IgD-negative memory B cell (primary cell): Measurements from ENCODE around the gene PFN4. TPM values are rescaled to one million over a fixed set of nuclear protein-coding genes. Genes with fewer than 3 reads are reported as not detected.

ENCODE experiments used
- H3K27ac Mint-ChIP-seq, 3 donors: one replicate each; pipeline ENCODE4 v1.8.0; 2020 to 2022; ENCODE audit warnings: mild to moderate bottlenecking in 3 of 3, mixed read lengths in 3 of 3, moderate library complexity in 1 of 3
- H3K27me3 Mint-ChIP-seq: one replicate; pipeline ENCODE4 v1.8.0; 2021; ENCODE audit warnings: mixed read lengths
- H3K36me3 Mint-ChIP-seq: one replicate; pipeline ENCODE4 v1.8.0; 2020; ENCODE audit warnings: mild to moderate bottlenecking, mixed read lengths
- H3K4me1 Mint-ChIP-seq, 3 donors: one replicate each; pipeline ENCODE4 v1.8.0; 2020 to 2022; ENCODE audit warnings: mixed read lengths in 3 of 3, mild to moderate bottlenecking in 1 of 3
- H3K4me3 Mint-ChIP-seq, 4 donors: one replicate each; pipeline ENCODE4 v1.8.0; 2020 to 2022; ENCODE audit warnings: mild to moderate bottlenecking in 4 of 4, mixed read lengths in 4 of 4, moderate library complexity in 3 of 4
- H3K9me3 Mint-ChIP-seq, 3 donors: one replicate each; pipeline ENCODE4 v1.8.0; 2020 to 2021; ENCODE audit warnings: mixed read lengths in 3 of 3, mild to moderate bottlenecking in 1 of 3
- polyA plus RNA-seq: library from polyadenylated mRNA; unstranded; fragments of 300-500 nt; fragmentation: Illumina TruSeq; gene quantifications from one replicate; pipeline ENCODE4 v1.2.3, GENCODE V29; 2021

The PFN4 gene
- polyA plus RNA-seq, 1 donor from 2014 or later: not detected

DNA sequence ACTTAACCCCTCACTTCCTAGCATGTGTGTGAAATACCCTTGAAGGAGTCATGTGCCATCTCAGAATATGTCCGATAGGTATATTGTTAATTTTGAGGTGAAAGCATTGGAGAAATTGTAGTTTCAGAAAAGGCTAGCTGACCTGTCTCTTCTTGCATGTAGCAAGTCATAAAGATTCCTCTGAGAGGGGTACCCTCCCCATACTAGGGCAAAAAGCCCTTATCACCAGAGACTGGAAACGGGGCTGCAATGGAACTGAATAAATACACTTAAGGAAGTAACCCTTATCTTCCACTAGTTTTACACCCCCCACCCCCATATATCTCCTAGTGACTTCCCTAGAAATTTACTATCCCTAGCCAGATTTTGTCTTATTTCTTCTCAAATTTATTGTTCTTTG is 45.3 kb downstream of the PFN4 start:
- no peaks in the 10 kb centered on the region for H3K27me3 Mint-ChIP-seq
- H3K9me3 Mint-ChIP-seq: no peaks in the 10 kb centered on the region
- peaks cover 15 to 21% (median 20%) of the 10 kb centered on the region in 3 donors for H3K4me1 Mint-ChIP-seq
- H3K36me3 Mint-ChIP-seq: peaks cover 6% of the 10 kb centered on the region
- peak overlapping the region in 2 of 3 donors; percentile 81 to 90 for H3K27ac Mint-ChIP-seq
- H3K4me3 Mint-ChIP-seq: peak overlapping the region; percentile 94 to 100 (median 99)

DNA sequence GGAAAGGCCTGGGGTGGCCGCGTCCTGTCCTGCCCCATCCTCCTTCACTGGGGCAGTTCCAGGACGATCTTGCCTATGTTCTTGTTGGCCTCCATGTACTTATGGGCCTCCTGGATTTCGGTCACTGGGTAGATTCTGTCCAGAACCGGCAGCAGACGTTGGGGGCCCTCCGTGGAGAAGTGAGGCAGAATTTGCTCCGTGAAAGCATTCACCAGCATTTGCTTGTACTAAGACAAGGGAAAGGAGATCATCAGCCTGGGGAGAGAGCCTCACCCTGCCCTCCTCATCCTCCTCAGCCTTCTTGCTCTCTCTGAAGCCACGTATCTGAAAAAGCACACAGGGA is 45.6 kb downstream of the PFN4 start:
- H3K4me1 Mint-ChIP-seq: peaks cover 15 to 22% (median 20%) of the 10 kb centered on the region in 3 donors
- peak overlapping the region; percentile 81 to 92 (median 90) for H3K27ac Mint-ChIP-seq
- H3K36me3 Mint-ChIP-seq: peaks cover 6% of the 10 kb centered on the region
- no peaks in the 10 kb centered on the region for H3K9me3 Mint-ChIP-seq
- no peaks in the 10 kb centered on the region for H3K27me3 Mint-ChIP-seq
- H3K4me3 Mint-ChIP-seq: peak overlapping the region; percentile 94 to 100 (median 99)

DNA sequence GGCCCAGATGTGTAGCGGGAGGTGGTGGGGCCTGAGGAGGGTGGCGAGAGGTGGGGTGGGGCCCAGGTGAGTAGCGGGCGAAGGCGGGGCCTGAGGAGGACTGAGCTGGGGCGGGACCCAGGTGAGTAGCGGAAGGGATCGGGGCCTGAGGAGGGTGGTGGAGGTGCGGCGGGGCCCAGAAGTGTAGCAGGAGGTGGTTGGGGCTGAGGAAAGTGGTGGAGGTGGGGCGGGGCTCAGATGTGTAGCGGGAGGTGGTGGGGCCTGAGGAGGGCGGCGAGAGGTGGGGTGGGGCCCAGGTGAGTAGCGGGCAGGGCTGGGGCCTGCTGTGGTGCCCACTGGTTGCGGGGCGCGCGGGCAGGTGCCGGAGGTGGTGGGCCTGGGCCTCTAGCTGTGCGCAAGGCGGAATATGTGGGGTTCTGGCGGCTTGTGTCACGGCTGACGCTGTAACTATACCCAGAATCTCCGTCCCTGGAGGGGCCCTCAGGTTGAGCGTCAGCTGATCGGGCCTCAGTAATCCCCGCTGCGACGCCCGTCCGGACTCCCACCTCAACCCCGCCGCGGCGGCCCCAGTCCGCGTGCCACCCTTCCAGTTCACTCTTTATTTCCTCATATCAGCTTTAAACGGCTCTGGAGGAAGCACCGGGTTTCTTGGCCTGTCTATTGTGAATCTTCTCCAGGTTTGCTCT is 46.1 kb downstream of the PFN4 start:
- no peaks in the 10 kb centered on the region for H3K9me3 Mint-ChIP-seq
- H3K27me3 Mint-ChIP-seq: no peaks in the 10 kb centered on the region
- peak overlapping the region; percentile 94 to 100 (median 99) for H3K4me3 Mint-ChIP-seq
- H3K4me1 Mint-ChIP-seq: peaks cover 15 to 22% (median 20%) of the 10 kb centered on the region in 3 donors
- H3K36me3 Mint-ChIP-seq: peaks cover 3% of the 10 kb centered on the region
- peak overlapping the region; percentile 81 to 99 (median 92) for H3K27ac Mint-ChIP-seq

DNA sequence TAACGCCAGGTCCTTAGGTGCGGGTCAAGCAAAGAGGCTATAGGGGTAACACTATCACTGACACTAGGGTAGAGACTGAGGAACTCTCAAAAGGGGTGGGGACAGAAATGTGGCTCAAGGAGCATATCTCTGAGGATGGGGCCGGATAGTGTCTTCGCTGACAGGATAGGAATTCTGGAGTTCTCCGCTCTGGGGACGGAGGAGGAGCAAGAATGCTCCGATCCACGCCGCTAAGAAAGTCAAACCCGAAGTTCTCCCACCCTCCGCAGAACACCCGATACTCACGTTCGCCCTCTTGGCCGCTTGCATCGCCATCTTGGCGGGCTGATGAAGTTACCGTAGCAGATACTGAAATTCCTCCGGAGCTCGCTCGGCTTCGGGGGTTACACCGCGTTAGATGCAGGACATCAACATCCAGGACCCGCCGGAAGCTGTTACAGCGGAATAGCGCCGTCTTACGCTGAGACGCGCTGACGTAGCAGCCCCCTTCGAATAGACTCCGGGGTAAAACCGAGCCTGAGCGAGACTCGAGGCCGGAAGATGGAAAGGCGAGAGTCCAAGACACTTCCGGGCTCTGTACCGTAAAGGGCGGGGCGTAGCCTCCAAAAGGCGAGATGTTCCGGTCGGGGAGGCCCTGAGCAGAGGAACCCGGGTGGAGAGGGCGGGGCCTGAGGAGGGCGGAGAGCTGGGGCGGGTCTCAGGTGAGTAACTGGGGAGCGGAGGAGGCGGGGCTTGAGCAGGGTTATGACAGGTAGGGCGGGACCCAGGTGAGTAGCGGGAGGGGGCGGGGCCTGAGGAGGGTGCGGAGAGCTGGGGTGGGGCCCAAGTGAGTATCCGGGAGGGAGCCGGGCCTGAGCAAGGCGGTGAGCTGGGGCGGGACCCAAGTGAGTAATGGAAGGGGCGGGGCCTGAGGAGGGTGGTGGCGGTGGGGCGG is 47.0 kb downstream of the PFN4 start, which contains the start of gene SF3B6:
SF3B6 (minus strand) TSS at position 412 of the 934 bp plus-strand sequence; CDS start at position 315, 97 bp downstream.
- peak within 1 kb of the TSS; percentile 94 to 100 (median 99) for H3K4me3 Mint-ChIP-seq
- no peaks in the 10 kb centered on the region for H3K27me3 Mint-ChIP-seq
- H3K4me1 Mint-ChIP-seq: peaks cover 15 to 22% (median 20%) of the 10 kb centered on the region in 3 donors
- H3K36me3 Mint-ChIP-seq: peaks cover 2% of the 10 kb centered on the region
- no peaks in the 10 kb centered on the region for H3K9me3 Mint-ChIP-seq
- H3K27ac Mint-ChIP-seq: peak within 1 kb of the TSS; percentile 81 to 99 (median 92)

DNA sequence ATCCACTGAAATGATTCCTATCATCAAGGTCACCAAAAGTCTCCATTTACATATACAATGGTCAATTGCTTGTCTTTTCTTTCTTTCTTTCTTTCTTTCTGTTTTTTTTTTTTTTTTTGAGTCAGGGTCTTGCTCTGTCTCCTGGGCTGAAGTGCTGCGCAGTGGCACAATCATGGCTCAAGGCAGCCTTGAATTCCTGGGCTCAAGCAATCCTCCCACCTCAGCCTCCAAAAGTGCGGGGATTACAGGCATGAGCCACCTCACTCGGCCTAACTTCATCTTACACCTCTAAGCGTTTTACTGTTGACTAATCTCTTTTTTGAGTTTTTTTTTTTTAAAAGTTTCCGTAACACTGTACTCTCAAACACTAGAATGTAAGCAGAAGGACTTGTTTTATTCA is 47.9 kb downstream of the PFN4 start:
- Mint-ChIP-seq H3K4me3 (peak overlapping the region; percentile 94 to 100 (median 99)), H3K4me1 (peaks cover 15 to 24% (median 20%) of the 10 kb centered on the region in 3 donors), H3K36me3 (peaks cover 2% of the 10 kb centered on the region), H3K27me3 (no peaks in the 10 kb centered on the region), H3K27ac (peak overlapping the region; percentile 81 to 99 (median 92)), H3K9me3 (no peaks in the 10 kb centered on the region)

DNA sequence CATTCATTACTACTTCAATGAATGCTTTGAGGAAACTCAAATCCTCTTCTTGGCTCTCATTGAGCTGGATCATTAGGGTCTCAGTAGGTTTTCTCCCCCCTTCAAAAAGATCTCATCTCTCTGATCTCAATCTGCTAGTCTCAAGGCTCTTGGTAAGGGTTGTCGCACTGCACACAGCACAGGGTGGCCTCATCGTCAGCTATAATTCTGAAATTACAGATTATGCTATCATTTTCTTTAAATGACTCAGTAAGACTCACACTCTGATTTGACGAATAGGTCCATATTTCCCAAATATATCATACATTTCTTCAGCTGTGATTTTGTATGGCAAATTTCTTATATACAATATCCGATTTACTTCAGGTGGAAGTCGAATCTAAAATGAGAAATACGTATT is 49.3 kb downstream of the PFN4 start:
- Mint-ChIP-seq H3K4me1 (peaks cover 10 to 24% (median 18%) of the 10 kb centered on the region in 3 donors), H3K9me3 (no peaks in the 10 kb centered on the region), H3K27ac (no peak overlapping the region), H3K27me3 (no peaks in the 10 kb centered on the region), H3K4me3 (peak overlapping the region in 1 of 4 donors; percentile 94), H3K36me3 (peaks cover 2% of the 10 kb centered on the region)

DNA sequence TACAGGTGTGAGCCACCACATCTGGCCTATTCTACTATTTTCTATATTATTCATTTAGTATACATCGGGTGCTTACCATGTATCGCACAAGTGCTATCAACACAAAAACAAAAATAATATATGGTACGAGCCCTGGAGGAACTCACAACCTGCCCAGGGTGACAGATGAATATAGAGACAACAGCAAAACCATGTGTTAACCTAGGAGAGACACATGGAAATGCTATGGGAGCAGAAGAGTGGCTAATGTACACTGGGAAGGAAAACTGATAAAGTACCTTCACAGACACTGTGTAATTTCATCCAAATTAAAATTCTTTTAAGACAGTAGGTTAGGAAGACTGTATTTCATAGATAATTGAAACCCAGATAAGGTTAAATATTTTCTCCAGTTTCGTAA is 50.9 kb downstream of the PFN4 start:
- H3K36me3 Mint-ChIP-seq: peaks cover 2% of the 10 kb centered on the region
- no peaks in the 10 kb centered on the region for H3K27me3 Mint-ChIP-seq
- H3K27ac Mint-ChIP-seq: no peak overlapping the region
- no peaks in the 10 kb centered on the region for H3K9me3 Mint-ChIP-seq
- H3K4me3 Mint-ChIP-seq: peak overlapping the region in 1 of 4 donors; percentile 79
- peaks cover 5 to 18% (median 11%) of the 10 kb centered on the region in 3 donors for H3K4me1 Mint-ChIP-seq

DNA sequence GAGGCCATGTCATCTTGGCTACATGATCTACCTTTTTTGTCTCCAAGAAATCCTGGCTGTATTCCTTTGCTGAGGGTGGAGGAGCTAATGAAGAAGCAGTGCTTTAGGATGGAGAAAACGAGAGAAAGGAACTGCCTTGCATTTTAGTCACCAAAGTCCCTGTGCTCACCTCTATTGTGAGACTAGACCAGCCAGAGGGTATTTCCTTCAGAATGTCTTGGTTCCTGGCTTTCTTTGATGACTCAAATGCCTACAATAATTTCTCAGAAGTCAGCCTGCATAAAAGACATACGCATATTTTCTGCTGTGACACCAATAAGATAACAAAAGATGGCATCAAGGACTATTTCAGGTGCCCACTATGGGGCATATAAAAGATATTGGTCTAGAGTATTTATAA is 57.8 kb downstream of the PFN4 start:
- Mint-ChIP-seq H3K4me3 (no peak overlapping the region), H3K36me3 (peaks cover 4% of the 10 kb centered on the region), H3K27ac (no peak overlapping the region), H3K4me1 (no peaks in the 10 kb centered on the region), H3K27me3 (no peaks in the 10 kb centered on the region), H3K9me3 (no peaks in the 10 kb centered on the region)

Other genes with a start within 250 kb of the PFN4 start
- 12.4 TPM for gene ATAD2B, start 196.2 kb downstream of the PFN4 start, polyA plus RNA-seq
- 16.6 TPM for gene UBXN2A, start 182.9 kb downstream of the PFN4 start, polyA plus RNA-seq
- not detected for gene MFSD2B, start 113.2 kb downstream of the PFN4 start, polyA plus RNA-seq
- gene WDCP, start 75.9 kb downstream of the PFN4 start, polyA plus RNA-seq: 5.8 TPM
- gene FKBP1B, start 73.6 kb downstream of the PFN4 start, polyA plus RNA-seq: 3.9 TPM
- gene SF3B6, start 47.0 kb downstream of the PFN4 start, polyA plus RNA-seq: 171 TPM
- gene TP53I3, start 38.5 kb downstream of the PFN4 start, polyA plus RNA-seq: 4.1 TPM
- 12.1 TPM for gene FAM228B, start 135 bp upstream of the PFN4 start, polyA plus RNA-seq
- not detected for gene FAM228A, start 51.7 kb upstream of the PFN4 start, polyA plus RNA-seq
- 127 TPM for gene ITSN2, start 237.2 kb upstream of the PFN4 start, polyA plus RNA-seq